Measurements from ENCODE around the gene TNFSF18.
"Not testable (repeated sequence)": the region's sequence is repeated elsewhere in the genome, so short reads cannot be mapped to it uniquely, and the experiment has no call there.

The TNFSF18 gene, protein sequence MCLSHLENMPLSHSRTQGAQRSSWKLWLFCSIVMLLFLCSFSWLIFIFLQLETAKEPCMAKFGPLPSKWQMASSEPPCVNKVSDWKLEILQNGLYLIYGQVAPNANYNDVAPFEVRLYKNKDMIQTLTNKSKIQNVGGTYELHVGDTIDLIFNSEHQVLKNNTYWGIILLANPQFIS

GRCh38 chr1:173050865-173051264 is at the start of gene TNFSF18:
TSS of gene TNFSF18 (minus strand) at chr1:173050941. CDS start at chr1:173050896, 45 bp downstream.
- DNase-seq: no peak

DNA sequence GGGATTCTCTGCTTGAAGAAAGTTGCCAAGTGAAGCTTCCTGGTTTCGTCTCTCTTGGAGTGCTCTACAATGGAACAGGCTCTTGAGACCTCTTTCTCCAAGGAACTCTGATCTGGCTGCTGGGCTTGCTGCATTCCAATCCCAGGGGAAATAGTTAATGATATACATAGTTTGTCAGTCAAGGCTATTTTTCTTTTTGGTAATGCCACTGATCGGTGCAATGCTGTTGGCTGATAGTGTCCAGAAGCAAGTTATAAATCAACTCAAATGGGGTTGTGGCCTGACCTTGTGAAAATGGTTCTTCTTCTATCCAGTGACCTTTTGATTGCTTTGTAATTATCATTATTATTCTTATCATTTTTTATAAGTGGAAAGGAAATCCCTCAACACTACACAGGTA is 48.4 kb upstream of the TNFSF18 start:
- DNase-seq: no peak

DNA sequence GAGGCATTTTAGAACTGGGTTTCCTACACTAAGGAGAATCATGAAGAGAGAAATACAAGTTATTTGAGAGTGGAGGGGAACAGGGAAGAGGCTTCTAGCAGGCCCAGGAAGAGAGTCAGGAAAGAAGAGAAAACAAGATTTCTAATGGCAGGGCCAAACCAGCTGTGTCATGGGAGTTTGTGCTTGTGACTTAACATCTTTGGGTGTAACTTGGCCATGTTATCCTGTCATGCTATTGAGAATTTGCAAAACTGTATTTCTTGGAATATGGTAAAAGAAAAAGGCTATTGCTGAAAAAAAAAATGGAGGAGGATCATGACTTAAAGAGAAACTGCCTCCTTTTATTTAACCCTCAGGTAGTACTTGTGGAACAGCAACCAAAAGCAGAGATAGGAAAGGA is 47.4 kb upstream of the TNFSF18 start:
- DNase-seq: no peak

GRCh38 chr1:173097001-173097400 is 46.3 kb upstream of the TNFSF18 start:
- no peak for DNase-seq

DNA sequence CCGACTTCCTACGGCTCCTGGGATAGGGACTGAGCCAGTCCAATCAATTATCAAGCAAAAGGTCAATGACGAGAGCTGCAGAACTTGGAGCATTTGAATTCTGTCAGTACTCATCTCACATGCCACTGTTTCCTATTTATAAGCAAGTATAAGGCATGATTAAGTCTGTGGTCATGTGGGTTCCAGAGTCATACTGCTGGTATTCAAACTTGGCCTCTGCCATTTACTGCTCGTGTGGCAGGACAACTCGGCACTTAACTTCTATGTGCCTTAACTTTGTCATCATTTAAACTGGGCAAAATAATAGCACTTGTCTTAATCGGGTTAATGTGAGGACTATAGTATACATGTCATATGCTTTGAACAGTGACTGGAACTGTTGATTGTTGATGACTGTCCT is 44.9 kb upstream of the TNFSF18 start:
- no peak for DNase-seq

DNA sequence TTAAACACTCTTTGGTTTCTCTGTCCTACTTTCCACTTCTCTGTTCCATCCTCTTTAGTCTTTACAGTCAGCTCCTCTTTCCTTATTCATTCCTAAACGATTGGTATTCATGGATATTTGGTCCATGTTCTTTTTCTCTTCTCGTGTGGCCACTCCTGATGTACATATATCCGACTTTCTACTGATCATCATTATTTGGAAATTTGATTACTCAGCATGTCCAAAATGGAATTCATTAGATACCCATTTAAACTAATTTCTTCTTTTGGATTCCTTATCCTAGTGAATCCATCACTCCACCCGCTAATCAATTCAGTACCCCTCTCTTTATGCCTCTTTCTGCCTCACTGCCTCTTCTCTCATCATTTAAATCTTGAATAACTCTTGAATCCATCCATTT is 43.8 kb upstream of the TNFSF18 start:
- no peak for DNase-seq

DNA sequence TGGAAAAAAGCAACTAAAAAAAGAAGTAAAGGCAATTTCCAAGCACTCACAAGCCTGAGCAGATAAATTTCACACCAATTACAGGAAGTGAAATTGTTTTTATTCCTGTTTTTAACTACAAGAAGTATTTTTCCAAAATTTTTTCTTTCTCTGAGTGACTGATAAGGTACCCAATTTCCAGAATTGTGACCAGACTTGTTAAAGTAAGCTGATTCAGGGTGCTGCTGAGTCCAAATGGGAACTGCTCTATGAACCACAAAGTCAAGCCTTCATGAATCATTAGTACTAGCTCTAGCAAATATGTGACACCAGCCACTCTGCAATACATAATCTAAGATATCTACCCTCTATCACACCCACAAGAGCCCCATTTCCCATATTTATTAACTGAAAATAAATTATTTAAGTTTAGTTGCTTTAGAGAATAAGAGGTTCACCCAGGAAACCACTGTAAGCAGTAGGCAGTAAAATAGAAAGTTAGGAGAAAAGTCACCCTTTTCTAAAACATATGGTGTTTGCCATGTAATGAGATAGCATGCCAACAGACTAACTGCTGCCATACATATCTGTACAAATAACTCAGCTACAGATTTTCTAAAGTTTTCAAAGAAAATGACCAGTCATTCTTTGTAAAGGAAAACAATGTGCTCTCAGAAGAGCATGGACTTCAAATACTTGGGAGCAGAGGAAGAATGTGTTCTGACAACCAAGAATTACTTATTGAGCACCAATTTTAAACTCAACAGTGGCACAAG is 43.1 kb upstream of the TNFSF18 start:
- DNase-seq: no peak

GRCh38 chr1:173084292-173084691 is 33.6 kb upstream of the TNFSF18 start:
- DNase-seq: no peak

GRCh38 chr1:173082913-173083312 is 32.2 kb upstream of the TNFSF18 start:
- no peak for DNase-seq

GRCh38 chr1:173074217-173074616 is 23.5 kb upstream of the TNFSF18 start:
- not testable (repeated sequence) for DNase-seq

GRCh38 chr1:173064011-173064410 is 13.3 kb upstream of the TNFSF18 start:
- no peak for DNase-seq

DNA sequence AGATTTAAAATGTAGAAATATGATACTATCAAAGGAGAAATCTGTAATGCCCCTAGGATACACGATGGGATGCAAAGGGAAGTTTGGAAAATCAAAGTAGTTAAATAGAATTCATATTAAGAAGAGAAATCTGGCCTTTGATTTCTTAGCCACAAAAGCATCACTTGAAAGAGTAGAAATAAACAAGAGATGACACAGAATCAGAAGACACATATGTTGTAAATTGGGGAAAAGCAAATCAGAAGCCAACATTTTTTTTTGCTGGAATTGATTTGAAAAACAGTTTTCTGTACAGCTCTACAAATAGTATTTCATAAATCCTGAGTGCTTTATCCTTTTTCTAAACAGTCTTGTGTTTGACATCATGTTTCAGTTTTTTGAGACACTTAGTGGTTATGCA is 12.4 kb upstream of the TNFSF18 start:
- no peak for DNase-seq

DNA sequence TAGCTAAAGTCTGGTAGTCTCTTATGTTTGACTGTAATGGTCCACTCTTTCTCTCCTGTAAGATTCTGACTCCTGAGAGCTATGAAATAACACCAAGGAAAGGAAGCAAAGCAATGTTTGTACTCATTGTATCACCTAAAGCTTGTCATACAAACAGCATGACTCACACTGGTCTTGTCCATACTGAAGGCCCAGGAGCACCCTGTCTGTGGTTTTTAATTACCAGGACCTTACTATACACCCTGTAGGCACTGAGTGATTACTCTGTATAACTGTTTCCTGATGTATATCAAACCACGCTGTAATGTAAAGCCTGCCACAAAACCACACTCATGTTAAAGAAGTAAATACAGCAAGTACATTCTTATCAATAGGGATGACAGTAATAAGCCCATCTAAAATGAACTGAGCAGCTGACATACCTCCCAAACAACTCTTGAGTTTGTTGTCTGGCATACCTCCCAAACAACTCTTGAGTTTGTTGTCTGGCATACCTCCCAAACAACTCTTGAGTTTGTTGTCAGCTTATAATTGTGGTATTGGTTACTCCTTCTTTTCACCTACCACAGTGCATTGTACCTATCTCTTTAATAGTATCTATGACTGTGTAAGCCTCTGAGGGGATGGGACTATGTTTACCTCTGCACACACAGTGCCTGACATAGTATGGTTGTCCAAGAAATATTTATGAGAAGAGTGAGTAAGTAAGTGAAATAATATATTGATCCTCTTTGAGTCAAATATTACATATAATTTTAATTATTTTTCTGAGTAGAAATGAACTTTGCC is 11.6 kb upstream of the TNFSF18 start:
- DNase-seq: no peak

- no peak for DNase-seq
Observed at GRCh38 chr1:173058556-173058955, 7.8 kb upstream of the TNFSF18 start.

- DNase-seq: no peak
Observed at GRCh38 chr1:173057984-173058383, 7.2 kb upstream of the TNFSF18 start.

DNA sequence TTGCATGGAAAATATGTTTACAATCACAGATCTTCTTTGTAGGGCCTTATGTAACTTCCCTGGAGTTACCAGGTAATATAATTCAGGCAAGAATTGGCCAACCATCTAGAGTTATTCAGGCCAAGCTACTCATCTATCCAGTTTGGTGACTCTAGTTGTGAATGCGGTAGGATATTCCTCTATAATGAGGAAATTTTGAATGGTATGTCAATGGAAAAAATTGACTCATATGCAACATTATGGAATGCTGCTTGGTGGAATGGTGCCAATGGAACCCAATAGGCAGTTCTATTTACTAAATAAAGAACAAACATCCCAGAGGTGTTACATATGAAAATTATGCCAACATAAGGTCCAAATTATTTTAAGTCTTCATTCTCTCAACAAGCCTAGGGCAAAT is 5.6 kb upstream of the TNFSF18 start:
- no peak for DNase-seq

GRCh38 chr1:173052681-173053196 is 2.0 kb upstream of the TNFSF18 start:
- no peak for DNase-seq

DNA sequence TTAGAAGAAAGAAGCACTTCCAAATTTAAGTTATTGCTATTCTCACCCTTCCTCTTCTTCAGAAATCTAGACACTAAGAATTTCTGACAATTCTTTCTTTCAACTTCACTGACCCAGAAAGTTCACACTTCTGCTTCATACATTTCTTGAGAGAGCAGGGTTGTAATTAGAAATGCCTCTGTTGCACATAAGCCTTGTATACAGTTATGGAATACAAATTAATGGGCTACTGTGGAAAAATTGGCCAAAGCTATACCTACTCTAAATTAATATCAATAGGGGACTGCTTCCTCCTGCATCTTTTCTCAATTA is 1.5 kb downstream of the TNFSF18 start:
- no peak for DNase-seq

DNA sequence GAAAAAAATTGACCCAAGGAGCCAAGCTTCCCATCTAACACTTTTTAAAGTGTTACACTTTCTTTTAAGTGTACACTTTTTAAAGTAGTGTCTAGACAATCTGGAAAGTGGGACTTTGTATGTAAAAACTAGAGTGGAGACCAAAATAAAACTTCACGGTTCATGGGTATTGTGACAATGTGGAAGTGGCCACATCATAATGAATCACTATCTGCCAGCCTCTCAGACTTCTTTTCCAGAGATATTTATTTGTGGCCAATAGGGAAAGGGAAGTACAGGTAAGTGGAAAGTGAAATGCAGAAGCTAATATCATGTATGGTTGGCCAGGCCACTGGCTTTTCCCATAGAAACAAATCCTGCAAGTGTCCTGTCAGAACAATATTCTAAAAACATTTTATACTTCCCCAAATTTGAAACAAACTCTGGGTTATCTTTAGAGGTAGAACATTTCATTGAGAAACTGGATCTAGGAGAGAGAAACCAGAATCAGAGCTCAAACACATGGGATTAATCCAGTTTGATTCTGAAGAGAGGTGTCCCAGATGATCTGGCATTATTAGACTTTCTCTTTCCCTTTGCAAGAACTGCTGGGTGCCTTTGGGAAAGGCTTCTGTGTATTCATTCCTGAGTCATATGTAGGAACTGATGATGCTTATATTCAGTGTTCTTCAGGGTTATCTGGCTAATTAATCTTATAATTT is 2.0 kb downstream of the TNFSF18 start:
- DNase-seq: no peak

- no peak for DNase-seq
Observed at GRCh38 chr1:173044656-173045055, 6.1 kb downstream of the TNFSF18 start.

GRCh38 chr1:173043253-173043652 is 7.5 kb downstream of the TNFSF18 start:
- DNase-seq: no peak

DNA sequence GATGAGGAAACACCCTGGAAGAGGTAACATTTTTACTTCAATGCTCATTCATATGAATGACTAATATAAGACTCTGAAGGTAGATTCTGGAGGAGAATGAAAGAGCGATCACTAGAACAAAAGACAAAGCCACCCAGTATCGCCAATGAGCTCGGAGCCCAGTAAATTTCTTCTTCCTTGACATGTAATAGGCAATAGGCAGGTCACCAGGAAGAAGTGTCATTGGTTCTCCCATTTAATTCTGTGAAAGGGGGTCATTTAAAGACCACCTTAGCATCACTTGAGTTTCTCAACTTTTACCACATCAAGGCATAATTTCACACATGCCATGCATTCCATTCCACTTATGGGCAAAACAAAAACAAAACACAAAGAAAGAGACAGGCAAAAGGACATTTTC is 7.9 kb downstream of the TNFSF18 start:
- DNase-seq: no peak

DNA sequence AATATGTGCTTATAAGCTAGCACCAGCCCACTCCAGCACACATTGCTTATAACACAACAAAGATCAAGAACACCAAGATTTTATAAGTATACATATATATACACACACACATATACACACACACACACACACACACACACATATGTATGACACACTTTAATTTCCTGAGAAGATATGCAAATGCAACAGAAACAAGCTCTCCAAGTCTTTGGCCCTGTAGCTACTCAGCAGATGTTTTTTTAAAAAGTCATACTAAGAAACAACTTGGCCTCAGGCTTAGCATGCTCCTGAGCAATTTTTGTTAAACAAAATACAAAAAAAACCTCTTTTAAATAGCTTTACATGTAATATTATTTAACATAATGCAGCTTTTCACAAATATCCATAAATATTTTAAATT is 11.1 kb downstream of the TNFSF18 start:
- DNase-seq: no peak
